ENCODE measurements around the gene CERS1.

CERS1 gene

GRCh38 chr19:18898607-18899408 is 2.9 kb upstream of the CERS1 start:
- peak; percentile 55 for DNase-seq

DNA sequence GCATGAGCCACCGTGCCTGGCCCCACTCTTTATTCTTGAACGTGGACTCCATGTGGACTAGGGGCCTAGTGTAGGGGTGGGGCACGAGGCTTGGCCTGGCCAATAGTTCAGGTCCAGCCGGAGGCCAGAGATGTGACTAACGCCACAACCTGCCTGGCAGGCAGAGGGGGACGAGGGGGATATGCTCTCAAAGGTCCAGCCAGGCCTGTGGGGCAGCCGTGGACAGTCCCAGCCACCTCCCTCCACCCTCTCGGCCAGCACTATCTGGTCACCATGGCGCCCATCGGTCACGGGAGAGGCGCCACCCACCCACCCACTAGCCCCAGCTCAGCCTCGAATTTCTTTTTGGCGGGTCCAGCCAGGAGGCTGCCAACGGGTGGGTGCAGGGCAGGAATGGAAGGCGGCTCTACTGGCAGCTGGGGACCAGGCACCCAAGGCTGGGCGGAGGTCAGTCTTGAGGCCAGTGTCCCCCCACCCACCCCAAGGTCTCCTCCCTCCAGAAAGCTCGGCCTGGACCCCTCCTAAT is 2.2 kb upstream of the CERS1 start:
- DNase-seq: peak; percentile 75

DNA sequence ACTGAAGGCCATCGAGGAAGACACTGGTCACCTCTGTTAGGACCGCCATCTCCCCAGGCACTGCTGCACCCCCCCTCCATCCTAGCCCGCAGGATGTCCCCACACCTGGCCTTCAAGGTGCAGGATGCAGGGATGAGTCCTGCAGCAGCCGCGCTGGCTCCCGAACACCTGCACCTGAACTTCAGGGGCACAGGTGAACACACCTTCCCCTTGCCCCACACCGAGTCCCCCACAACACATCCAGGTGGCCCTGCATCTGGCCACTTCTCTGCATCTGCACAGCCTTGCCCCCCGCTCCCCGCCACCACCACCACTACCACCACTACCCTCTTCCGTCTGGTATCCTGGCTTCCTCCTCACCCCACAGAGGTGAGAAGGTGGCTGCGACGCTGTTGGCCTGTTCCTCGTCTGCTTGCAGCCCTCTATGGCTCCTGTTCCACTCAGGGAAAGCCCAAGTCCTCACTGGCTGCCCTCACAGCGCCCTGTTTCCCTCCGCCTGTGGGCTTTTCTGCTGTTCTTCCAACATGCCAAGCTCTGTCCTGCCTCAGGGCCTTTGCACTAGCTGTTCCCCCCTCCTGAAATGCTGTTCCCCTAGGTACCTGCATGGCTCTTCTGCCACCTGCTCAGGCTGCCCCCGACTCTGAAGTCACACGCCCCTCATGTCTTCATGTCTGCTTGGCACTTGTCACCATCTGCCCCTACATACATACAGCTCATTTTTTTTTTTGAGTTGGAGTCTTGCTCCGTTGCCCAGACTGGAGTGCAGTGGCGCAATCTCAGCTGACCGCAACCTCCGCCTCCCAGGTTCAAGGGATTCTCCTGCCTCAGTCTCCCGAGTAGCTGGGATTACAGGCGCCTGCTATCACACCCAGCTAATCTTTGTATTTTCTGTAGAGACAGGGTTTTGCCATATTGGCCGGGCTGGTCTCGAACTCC is 1.4 kb upstream of the CERS1 start:
- no peak for DNase-seq

GRCh38 chr19:18896421-18896841 is 473 bp upstream of the CERS1 start:
- no peak for DNase-seq

- peak; percentile 93 for DNase-seq
Measured at GRCh38 chr19:18895038-18895823, 727 bp downstream of the CERS1 start.

DNA sequence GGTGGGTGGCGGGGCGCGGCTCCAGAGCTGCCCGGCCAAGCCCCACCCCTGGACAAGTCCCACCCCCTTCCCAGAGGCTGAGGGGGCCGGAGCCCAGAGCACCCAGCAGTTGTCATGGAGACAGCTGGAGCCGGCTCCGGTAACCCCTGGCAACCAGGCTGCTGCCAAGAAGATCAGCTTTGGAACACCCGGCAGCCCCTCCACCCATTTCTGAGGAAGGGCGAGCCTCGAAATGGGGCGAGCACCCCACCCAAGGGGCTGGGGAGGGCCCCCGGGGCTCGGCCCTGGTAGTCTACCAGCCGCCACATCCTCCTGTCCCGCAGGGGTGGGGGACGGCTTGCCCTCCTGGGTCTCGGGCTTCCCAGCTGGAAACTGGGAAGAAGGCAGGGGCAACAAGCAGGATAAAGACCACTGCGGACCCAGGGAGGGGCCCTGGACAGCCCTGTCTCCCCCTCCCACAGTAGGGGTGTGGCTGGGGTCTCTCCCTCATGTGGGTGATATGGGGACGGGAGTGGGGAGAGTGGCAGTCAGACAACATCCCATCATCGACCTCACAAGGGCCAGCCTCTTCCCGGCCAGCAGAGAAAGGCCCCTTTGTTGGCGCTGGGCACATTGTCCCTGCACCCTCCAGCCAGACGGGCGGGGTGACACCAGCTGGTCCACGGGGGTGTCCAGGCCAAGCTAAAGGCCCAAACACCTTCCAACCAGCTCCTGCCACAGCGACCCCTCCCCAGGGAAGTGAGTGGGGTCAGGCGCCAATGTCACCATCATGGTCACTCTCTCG is 1.5 kb downstream of the CERS1 start:
- DNase-seq: no peak

DNA sequence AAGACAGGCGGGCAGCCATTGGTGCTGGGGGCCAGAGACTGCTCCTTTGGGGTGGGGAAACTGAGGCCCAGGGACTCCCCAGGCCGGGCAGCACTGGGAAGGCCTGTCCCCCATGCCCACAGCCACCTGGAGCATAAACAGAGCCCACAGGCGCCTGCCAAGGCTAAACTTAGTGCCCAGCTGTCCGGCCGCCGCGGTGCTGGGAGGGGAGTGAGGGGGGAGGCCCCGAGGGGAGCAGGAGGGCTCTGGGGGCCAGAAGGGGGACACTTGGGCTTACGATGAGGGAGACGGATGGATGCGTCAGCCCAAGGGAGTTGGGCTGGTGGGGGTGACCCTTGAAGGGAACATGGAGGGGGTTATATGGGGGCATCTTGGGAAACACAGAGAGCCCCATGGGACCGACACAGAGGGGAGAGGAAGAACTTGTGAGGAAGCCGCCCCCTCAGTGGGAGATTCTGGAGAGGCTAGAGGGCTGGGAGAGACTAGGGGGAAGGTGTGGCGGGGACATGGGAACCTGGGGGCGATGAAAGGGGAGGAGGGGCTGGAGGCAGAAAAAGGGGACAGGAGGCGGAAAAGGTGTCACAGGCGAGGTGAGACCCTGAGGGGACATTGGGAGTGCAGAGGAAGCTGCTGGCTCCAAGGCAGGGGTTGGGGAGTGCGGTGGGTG is 2.2 kb downstream of the CERS1 start:
- DNase-seq: no peak

DNA sequence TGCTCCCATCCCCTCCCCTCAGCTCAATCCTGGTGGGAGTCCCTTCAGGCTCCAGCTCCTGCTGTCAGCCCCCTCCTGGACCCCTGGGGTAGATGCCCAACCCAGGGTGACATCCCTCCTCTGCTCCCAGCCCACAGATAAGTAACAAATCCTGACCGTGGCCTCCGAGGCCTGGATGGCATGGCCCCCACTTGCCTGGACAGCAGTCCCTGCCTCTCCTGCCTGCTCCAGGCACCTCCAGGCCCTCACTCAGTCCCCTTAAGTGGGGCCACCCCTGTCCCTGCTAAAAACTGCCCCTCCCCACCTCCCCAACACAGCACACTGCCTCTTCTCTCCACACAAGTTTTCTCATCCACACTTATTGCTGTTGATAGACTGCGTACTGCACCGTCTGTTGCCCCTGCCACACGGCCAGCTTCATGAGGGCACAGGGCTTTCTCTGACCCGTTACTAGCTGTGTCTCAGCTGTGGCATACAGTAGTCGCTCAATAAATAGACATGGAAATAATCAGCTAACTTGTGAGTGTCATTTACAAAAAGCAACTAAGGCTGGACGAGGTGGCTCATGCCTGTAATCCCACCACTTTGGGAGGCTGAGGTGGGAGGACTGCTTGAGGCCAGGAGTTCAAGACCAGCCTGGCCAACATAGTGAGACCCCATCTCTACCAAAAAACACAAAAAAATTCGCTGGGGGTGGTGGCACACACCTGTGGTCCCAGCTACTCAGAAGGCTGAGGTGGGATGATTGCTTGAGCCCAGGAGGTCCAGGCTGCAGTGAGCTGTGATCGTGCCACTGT is 5.8 kb downstream of the CERS1 start:
- DNase-seq: no peak

GRCh38 chr19:18886972-18887371 is 9.0 kb downstream of the CERS1 start:
- no peak for DNase-seq

DNA sequence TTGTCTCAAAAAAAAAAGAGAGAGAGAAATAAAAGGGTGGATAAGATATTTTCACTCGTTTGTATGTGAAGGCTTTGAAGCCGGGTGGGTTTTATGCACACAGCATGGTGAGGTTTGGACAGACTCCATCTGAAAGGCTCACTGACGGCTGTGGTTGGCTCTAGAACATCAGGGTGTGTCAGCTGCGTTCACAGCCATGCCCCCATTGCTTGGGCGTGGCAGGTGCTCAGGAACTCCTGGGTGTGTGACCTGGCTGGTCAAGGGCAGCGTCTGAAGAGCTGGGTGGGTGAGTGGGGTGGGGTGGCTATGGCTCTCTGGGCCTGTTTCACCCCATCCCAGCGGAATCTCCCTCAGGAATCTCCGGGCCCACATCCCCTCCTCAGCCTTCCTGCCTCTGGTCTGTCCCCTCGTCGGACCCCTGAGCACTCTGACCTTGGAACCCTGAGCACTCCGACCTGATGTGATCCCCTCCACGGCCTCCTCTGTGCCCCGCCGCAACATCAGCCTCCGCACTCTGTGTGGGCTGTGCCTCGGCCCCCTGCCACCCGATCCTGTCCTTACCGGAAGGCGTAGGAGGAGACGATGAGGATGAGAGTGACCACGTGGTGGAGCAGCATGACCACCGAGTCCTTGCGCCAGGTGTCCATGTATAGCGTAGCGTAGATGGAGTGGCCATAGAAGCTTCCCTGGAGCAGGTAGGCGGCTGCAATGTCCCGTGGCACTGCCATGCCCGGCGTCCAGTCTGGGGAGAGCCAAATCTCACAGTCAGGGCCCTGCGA is 12.2 kb downstream of the CERS1 start:
- no peak for DNase-seq

DNA sequence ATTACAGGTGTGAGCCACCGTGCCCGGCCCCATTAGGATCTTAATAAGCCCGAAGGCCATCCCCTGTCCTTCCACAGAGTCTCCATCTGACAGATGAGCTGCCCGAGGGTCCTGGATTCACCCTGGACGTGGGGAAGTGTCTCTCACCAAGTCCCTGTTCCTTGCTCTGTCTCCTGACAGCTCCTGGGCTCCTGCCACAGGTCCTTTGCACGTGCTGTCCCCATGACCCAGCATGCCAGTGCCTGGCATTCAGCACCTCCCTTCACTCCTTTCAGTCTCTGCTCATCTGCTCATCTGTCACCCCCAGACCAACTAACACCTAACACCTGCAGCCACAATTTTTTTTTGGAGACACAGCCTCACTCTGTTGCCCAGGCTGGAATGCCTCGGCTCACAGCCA is 14.5 kb downstream of the CERS1 start:
- DNase-seq: no peak

DNA sequence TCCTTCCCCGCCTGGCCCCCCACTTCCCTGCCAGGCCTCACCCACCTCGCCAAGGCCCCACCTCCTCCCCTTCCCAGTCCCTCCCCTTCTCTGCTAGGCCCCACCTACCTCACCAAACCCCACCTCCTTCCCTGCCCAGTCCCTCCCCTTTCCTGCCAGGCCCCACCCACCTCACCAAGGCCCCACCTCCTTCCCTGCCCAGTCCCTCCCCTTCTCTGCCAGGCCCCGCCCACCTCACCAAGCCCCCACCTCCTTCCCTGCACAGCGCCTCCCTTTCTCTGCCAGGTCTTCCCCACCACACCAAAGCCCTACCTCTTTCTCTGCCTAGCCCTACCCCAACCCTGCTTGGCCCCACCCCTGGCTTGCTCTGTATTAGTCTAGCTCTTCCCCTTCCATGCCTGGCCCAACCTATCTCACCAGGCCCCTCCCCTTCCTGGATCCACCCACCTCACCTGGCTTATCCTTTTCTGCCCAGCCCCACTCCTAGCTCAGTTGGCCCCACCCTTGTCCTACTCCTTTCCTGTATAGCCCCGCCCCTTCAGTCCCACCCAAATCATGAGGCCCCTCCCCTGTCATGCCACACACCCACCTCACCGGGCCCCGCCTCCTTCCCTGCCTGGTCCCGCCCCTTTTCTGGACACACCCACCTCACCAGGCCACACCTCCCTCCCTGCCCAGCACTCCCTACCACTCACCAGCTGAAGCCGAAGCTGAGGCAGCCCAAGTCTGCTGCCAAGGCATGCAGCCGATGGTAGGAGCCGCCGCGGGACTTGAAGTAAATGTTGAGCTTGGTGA is 16.2 kb downstream of the CERS1 start:
- peak; percentile 73 for DNase-seq

GRCh38 chr19:18878858-18879578 is 16.9 kb downstream of the CERS1 start:
- DNase-seq: no peak

DNA sequence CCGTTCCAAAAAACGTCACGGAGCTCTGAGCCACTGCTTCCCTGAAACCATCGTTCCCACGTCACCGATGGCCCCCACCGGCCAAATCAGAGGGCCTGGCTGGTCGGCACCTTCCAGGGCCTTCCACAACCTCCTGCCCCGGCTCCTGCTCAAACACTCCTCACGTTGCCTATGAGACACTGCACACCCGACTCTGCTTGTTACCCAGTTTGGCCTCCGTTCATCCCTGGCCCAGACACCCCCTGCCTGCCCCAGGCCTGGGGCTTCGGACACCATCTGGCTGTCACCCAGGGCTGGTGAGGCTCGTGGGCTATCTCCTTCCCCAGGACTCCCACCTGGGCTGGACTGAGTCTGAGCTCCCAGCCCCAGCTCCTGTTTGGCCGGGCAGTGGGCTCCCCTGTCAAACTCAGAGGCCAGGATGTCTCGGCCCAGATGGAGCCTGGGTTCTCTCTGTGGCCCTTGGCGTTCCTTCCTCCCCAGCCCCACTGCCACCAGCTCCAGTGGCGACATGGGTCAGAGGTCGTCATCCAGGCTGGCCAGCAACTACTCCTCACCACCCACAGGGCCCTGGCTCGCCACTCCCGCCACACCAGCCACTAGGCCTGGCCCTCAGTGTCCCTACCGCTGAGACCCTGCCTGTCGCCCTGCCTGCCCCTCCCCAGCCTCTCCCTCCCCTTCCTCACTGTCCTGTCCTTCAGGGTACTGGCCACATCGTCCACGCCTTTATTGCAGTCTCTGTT is 17.7 kb downstream of the CERS1 start:
- no peak for DNase-seq

- no peak for DNase-seq
Measured at GRCh38 chr19:18876865-18877264, 19.1 kb downstream of the CERS1 start.

GRCh38 chr19:18875726-18876125 is 20.2 kb downstream of the CERS1 start:
- no peak for DNase-seq

DNA sequence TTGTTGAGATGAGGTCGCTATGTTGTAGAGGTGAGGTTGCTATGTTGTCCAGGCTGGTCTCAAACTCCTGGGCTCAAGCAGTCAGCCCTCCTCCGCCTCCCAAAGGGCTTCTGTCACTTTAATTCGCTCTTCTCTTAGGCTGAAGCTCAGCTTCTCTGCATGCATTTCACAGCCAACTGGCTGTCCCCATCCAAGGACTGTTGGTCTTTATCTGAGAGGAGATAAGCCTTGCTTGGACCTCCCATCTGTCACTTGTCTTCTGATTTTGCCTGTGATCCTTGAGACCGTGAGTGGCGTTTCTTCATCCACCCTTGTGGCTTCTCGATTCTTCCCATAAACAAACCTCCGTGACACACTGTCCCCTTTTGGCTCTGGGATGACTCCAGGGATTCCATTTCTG is 24.4 kb downstream of the CERS1 start:
- DNase-seq: peak; percentile 12
